ENCODE measurements around the gene GRM4. TPM values are rescaled to one million over a fixed set of nuclear protein-coding genes. Genes with fewer than 3 reads are reported as not detected.

The GRM4 gene
- total RNA-seq, 2 donors from 2014 or later = 4.4 TPM; not detected in 1

GRCh38 chr6:34035161-34035560 is 110.7 kb downstream of the GRM4 start:
- TF ChIP-seq POLR2AphosphoS5 (IDR thresholded peaks at IDR 0.05) (no peak), POLR2A (IDR thresholded peaks at IDR 0.05) (no peak), CTCF (IDR thresholded peaks at IDR 0.05) (no peak)
- H3K9me3 ChIP-seq = no peaks in the 10 kb centered on the region
- no peaks in the 10 kb centered on the region for H3K36me3 ChIP-seq
- H3K27me3 ChIP-seq (replicated peaks; ENCODE audit: insufficient read depth) = no peaks in the 10 kb centered on the region
- intact Hi-C loops (cut with DNase I) = no loop called here
- no peak overlapping the region for H3K4me3 ChIP-seq
- no peak for DNase-seq (ENCODE audit: low spot score)
- H3K27ac ChIP-seq = no peak overlapping the region
- WGBS = 94% methylated on average over 1 of the region's 1 CpG
- no peaks in the 10 kb centered on the region for H3K4me1 ChIP-seq (replicated peaks)

GRCh38 chr6:34032856-34033255 is 113.0 kb downstream of the GRM4 start:
- no peak for TF ChIP-seq POLR2AphosphoS5 (IDR thresholded peaks at IDR 0.05)
- TF ChIP-seq POLR2A (IDR thresholded peaks at IDR 0.05) = no peak
- TF ChIP-seq CTCF (IDR thresholded peaks at IDR 0.05) = no peak
- H3K9me3 ChIP-seq = no peaks in the 10 kb centered on the region
- H3K27me3 ChIP-seq (replicated peaks; ENCODE audit: insufficient read depth) = no peaks in the 10 kb centered on the region
- intact Hi-C loops (cut with DNase I) = no loop called here
- no peaks in the 10 kb centered on the region for H3K4me1 ChIP-seq (replicated peaks)
- no peaks in the 10 kb centered on the region for H3K36me3 ChIP-seq
- H3K4me3 ChIP-seq = no peak overlapping the region
- no peak overlapping the region for H3K27ac ChIP-seq
- WGBS = 84% methylated on average over 5 of the region's 5 CpGs
- no peak for DNase-seq (ENCODE audit: low spot score)

- Histone ChIP-seq H3K9me3 (no peaks in the 10 kb centered on the region), H3K36me3 (no peaks in the 10 kb centered on the region), H3K4me1 (replicated peaks) (no peaks in the 10 kb centered on the region), H3K27me3 (replicated peaks; ENCODE audit: insufficient read depth) (no peaks in the 10 kb centered on the region), H3K4me3 (no peak overlapping the region), H3K27ac (no peak overlapping the region)
- no peak for TF ChIP-seq CTCF (IDR thresholded peaks at IDR 0.05)
- no peak for TF ChIP-seq POLR2A (IDR thresholded peaks at IDR 0.05)
- TF ChIP-seq POLR2AphosphoS5 (IDR thresholded peaks at IDR 0.05) = no peak
- intact Hi-C loops (cut with DNase I) = no loop called here
- DNase-seq (ENCODE audit: low spot score) = no peak
- 88% methylated on average over 12 of the region's 12 CpGs for WGBS
Measured at GRCh38 chr6:34031625-34032383, 114.1 kb downstream of the GRM4 start.

- TF ChIP-seq POLR2AphosphoS5 (IDR thresholded peaks at IDR 0.05) (no peak), CTCF (IDR thresholded peaks at IDR 0.05) (no peak), POLR2A (IDR thresholded peaks at IDR 0.05) (no peak)
- intact Hi-C loops (cut with DNase I) = no loop called here
- H3K9me3 ChIP-seq = no peaks in the 10 kb centered on the region
- H3K4me3 ChIP-seq = no peak overlapping the region
- no peak for DNase-seq (ENCODE audit: low spot score)
- no peak overlapping the region for H3K27ac ChIP-seq
- 92% methylated on average over 9 of the region's 9 CpGs for WGBS
- H3K4me1 ChIP-seq (replicated peaks) = no peaks in the 10 kb centered on the region
- H3K36me3 ChIP-seq = no peaks in the 10 kb centered on the region
- H3K27me3 ChIP-seq (replicated peaks; ENCODE audit: insufficient read depth) = no peaks in the 10 kb centered on the region
Measured at GRCh38 chr6:34030831-34031624, 114.9 kb downstream of the GRM4 start.
